GM12873 (cell line): ENCODE measurements around the gene ACKR3.

Source experiments
- TF ChIP-seq, protein P1 (sequence below): IDR thresholded peaks from 2 replicates; pipeline ENCODE4 v1.5.1; 2012; ENCODE audit warnings: low read depth, mild to moderate bottlenecking, moderate library complexity, low read length, control low read depth; ENCODE audit not compliant: insufficient read depth; ENCODE audit errors: missing control alignments

Gene ACKR3

DNA sequence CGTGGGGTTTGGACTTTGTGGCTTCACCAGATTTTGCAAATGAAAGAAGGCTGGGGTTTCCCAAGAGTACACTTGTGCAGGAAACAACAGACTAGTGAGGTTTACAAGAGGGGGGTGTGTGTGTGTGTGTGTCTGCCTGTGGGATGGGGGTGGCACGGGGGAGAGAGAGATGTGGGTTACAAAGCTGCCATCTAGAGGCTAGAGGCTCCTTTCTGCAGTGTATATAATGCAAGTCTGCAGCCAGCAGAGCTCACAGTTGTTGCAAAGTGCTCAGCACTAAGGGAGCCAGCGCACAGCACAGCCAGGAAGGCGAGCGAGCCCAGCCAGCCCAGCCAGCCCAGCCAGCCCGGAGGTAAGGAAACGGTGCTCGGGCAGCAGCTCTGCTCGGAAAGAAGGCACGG, at the start of gene ACKR3:
Gene ACKR3, plus strand, starts transcription at position 253 of the 401 bp plus-strand sequence. CDS start 10,641 bp downstream, outside the sequence.
- TF ChIP-seq, protein P1, sequence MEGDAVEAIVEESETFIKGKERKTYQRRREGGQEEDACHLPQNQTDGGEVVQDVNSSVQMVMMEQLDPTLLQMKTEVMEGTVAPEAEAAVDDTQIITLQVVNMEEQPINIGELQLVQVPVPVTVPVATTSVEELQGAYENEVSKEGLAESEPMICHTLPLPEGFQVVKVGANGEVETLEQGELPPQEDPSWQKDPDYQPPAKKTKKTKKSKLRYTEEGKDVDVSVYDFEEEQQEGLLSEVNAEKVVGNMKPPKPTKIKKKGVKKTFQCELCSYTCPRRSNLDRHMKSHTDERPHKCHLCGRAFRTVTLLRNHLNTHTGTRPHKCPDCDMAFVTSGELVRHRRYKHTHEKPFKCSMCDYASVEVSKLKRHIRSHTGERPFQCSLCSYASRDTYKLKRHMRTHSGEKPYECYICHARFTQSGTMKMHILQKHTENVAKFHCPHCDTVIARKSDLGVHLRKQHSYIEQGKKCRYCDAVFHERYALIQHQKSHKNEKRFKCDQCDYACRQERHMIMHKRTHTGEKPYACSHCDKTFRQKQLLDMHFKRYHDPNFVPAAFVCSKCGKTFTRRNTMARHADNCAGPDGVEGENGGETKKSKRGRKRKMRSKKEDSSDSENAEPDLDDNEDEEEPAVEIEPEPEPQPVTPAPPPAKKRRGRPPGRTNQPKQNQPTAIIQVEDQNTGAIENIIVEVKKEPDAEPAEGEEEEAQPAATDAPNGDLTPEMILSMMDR, result peak; percentile 78

DNA sequence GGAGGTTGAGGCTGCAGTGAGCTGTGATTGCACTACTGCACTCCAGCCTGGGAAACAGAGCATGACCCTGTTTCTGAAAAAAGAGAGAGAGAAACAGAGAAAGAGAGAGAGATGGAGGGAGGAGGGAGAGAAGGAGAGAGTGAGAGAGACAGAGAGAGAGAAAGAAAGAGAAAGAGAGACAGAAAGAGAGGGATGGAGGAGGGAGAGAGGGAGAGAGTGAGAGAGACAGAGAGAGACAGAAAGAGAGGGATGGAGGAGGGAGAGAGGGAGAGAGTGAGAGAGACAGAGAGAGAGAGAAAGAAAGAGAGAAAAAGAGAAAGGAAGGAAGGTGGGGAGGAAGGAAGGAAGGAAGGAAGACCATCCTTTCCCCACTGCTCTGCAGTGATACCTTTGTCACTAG, 48.1 kb upstream of the ACKR3 start:
- TF ChIP-seq, protein P1, result no peak

DNA sequence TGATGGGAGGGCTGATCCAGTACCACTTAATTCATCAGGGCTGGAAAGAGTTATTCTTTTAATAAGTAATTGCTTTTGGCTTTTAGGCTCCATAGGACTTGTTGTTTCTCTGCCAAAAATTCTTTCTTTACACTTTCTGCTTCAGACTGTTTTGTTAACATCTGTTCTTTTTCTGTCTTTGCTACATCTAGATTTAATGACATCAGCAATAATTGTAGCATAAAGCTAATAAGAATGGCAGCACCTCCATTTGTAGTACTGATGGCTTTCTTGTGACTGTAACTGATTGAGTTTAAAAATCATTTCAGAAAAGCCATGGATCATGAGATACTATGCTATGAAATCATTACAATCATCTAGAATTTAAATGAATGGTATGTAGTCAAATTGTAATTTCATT, 46.4 kb upstream of the ACKR3 start:
- TF ChIP-seq, protein P1, result no peak

DNA sequence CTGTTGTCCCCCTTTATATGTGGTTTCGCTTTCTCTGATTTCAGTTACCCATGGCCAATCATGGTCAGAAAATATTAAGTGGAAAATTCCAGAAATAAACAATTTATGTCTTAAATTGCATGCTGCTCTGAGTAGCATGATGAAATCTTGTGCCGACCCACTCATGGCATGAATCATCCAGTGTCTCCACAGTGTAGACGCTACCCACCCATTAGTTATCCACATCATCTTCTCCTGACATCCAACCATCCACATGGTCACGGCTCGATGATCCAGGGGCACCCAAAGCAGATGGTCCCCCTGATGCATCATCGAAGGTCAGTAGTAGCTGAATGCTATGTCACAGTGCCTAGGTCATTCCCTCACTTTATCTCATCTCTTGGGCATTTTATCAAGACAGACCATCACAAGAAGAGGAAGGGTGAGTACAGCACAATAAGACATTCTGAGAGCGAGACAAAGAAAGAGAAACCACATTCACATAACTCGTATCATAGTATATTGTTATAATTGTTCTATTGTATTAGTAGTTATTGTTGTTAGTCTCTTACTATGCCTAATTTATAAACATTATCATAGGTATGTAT, 44.1 kb upstream of the ACKR3 start:
- TF ChIP-seq, protein P1, result no peak

DNA sequence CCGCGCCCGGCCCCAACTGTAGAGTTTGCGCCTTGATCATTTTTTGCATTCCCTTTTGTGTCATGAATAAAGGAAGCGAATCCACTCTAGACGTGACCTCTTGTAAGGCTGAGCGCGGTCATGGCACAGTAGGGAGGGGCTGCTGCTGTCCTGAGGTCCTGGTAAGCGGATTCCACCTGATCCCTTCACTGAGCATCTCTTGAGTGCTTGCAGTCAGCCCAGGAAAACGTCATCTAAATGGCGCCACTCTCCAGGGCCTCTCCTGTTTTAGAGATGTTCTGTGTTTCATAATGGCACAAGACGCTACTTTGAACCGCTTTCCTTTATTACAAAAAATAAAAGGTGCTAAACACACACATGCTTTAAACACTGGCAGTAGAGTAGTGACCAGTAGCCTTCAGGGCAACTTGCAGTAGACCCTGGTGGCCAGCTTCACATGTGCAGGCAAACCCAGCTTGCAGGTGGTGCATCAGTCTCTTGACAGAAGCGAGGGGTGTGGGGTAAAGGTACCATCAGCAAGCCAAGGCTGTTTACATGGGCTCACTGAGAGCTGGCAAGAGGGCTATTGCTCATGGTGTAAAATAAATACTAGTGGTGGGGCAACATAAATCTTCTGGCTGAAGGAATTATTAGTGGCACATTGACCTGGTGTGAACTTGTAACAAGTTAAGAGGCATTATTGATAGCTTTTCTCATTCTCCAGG, 43.0 kb upstream of the ACKR3 start:
- TF ChIP-seq, protein P1, result no peak

DNA sequence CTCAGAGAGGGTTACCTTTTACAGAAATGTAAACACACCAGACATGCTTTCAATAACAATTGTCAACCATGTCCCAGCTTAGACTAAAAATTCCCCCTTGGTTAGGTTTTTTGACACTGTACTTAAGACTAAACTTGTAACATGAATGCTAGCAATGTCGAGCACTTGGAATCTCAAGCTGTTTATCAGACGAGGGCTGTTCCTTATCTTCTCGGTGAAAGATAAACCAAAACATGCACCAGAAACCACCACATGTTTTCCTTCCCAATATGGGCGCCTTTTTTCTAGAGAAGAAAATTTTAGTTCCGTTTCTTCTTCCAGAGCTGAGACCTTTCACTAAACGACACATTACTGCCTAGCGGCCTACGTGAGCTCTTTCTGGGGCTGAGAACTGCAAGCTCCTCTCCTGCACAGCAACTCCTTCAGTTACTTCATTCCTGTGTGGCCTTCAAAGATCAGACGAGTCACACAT, 42.4 kb upstream of the ACKR3 start:
- TF ChIP-seq, protein P1, result no peak

DNA sequence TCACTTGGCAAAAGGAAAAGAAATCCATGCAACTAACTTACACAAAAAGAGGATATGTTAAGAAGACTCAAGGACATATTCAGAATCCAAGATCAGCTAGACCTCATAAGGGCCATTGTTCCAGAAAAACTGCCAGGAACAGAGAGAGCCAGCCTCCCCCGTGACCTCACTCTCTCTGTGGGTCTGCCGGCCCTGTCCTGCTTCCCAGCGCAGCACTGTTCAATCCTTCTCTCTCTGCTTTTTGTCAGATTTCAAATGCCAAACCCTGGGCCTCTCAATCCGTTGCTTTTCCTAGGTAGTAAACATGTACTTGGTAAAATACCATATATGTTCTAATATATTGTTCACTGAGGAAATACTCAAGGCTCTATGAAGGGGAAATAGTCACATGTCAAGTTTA, 40.0 kb upstream of the ACKR3 start:
- TF ChIP-seq, protein P1, result no peak
